HG02943 (cell line): ENCODE data around the gene PSKH1.

Experiments used
- ATAC-seq: cut with Tn5 transposase; IDR thresholded peaks from one replicate; pipeline ENCODE4 v1.9.1; 2021; ENCODE audit warnings: mild to moderate bottlenecking, low read depth, moderate library complexity; ENCODE audit not compliant: unreplicated experiment

Gene PSKH1

GRCh38 chr16:67922740-67923139, 29.7 kb downstream of the PSKH1 start:
- no peak for ATAC-seq

- ATAC-seq = no peak
Observed at GRCh38 chr16:67923414-67924116, 30.5 kb downstream of the PSKH1 start.

GRCh38 chr16:67924140-67924906, 31.3 kb downstream of the PSKH1 start:
- ATAC-seq = no peak

DNA sequence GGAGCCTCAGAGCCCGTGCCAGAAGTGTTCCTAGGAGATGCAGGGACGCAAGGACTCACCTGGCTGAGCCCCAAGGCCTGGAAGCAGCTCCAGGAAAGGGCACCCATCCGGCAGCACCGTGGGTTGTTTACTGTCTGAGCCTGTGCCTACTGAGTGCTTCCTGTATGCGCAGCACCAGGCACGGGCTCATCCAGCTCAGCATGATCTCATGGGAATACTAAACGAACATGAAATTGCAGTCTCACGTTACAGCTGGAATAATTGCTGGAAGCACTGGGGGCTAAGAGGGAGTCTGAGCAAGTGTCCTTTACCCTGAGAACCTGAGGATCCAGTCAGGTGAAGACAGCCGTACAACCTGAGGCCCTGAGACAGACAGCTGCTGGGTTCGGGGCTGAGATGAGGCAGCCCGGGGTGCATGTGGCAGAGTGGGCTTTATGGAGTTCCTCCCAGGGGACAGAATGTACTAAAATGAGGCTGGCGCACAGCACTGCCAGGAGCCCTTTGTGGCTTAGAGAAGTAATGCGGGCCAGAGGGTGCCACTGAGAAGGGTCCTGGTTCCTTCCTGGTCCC, 33.2 kb downstream of the PSKH1 start:
- ATAC-seq = no peak

DNA sequence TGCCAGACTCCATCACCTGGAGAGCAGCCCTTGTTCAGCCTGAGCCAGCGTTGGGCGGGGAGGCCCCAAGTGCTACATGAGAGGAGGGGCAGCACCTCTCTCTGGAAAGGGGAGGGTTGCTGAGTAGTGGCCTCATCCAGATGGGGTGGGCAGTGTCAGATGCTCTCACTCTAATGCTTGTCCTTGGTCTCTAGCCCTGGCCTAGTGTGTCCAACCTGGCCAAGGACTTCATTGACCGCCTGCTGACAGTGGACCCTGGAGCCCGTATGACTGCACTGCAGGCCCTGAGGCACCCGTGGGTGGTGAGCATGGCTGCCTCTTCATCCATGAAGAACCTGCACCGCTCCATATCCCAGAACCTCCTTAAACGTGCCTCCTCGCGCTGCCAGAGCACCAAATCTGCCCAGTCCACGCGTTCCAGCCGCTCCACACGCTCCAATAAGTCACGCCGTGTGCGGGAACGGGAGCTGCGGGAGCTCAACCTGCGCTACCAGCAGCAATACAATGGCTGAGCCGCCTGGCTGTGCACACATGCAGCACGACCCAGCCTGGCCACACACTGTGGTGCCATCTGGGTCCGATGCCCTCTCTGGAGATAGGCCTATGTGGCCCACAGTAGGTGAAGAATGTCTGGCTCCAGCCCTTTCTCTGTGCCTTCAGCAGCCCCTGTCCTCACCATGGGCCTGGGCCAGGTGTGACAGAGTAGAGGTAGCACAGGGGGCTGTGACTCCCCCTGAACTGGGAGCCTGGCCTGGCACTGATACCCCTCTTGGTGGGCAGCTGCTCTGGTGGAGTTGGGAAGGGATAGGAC, 34.3 kb downstream of the PSKH1 start:
- no peak for ATAC-seq

- no peak for ATAC-seq
Observed at GRCh38 chr16:67928147-67928546, 35.1 kb downstream of the PSKH1 start.

DNA sequence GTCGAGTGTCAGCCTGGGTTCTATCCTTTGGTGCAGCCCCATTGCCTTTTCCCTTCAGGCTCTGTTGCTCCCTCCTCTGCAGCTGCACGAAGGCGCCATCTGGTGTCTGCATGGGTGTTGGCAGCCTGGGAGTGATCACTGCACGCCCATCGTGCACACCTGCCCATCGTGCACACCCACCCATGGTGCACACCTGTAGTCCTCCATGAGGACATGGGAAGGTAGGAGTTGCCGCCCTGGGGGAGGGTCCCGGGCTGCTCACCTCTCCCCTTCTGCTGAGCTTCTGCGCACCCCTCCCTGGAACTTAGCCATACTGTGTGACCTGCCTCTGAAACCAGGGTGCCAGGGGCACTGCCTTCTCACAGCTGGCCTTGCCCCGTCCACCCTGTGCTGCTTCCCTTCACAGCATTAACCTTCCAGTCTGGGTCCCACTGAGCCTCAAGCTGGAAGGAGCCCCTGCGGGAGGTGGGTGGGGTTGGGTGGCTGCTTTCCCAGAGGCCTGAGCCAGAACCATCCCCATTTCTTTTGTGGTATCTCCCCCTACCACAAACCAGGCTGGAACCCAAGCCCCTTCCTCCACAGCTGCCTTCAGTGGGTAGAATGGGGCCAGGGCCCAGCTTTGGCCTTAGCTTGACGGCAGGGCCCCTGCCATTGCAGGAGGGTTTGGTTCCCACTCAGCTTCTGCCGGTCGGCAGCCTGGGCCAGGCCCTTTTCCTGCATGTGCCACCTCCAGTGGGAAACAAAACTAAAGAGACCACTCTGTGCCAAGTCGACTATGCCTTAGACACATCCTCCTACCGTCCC, 35.7 kb downstream of the PSKH1 start:
- no peak for ATAC-seq

GRCh38 chr16:67930191-67930590, 37.1 kb downstream of the PSKH1 start:
- ATAC-seq = no peak

GRCh38 chr16:67930678-67931211, 37.7 kb downstream of the PSKH1 start:
- ATAC-seq = no peak

DNA sequence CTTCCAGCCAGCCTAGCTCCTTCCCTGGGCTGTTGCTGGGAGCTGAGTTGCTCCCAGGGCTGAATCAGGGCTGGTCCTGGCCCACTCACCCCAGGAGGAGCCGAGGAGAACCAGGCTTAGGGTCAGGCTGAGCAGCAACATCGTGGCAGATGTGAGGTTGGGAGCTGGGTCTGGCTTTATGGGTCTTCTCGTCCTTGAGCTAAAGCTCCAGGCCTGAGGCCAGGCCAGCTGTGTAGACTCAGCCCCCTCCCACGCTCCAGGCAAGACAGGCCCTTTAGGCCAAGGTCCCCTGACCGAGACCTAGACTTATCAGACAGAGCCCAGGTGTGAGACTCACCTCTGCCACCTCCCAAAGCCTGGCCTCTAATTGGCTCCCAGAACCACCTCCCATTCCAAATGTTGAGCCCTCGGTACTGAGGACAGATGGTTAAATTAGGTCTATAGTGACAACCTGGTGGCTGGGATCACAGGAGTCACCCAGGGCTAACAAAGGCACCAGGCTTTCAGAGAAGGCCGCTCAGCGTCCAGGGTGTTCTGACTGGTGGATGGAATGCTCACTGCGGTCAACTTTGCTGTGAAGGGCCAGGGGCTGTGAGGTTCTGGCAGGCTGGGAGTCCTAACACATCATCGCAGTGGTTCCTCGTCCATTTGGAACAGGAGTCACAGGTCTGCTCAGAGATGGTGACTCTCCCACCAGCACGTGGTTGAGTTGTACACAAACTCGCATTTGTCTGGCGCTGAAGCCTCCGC, 38.8 kb downstream of the PSKH1 start, which contains the start of gene CTRL:
CTRL (minus strand) TSS at position 151 of the 750 bp plus-strand sequence; CDS start at position 141, 10 bp downstream.
- ATAC-seq = no peak

DNA sequence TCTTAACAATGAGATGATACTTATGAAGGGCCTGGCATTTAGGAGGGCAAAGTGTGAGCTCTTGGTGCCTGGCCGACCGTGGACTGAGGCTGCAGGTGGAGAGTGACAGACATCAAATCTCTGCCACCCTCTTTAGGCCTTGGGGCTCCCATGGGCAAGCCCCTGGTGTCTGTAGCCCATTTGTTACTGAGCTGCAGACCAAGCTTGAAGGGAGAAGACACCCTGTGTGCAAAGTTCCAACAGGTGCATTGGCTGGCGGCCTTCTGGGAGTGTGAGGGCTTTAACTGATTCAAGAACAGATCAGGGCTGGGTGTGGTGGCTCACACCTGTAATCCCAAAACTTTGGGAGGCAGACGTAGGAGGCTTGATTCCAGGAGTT, 39.4 kb downstream of the PSKH1 start:
- no peak for ATAC-seq

DNA sequence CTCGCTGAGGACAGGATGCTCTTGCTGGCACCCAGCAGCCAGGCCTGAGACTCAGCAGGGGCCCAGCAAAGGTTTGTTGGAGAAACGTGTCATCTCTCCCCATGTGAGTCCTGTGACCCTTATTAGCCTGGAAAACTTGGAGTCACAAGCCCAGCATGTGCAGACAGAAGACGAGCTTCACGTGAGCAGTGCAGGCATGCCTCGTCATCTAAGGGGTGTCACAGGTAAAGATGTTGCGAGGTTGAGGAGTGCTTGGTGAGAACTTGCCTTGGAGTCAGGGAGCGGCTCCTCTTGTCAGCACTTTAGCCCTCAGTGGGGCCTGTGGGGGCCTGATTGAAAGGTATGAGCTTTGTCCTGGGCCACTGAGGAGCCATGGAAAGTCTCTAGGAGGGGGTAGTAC, 40.8 kb downstream of the PSKH1 start:
- no peak for ATAC-seq

GRCh38 chr16:67934306-67935100, 41.4 kb downstream of the PSKH1 start:
- ATAC-seq = no peak

DNA sequence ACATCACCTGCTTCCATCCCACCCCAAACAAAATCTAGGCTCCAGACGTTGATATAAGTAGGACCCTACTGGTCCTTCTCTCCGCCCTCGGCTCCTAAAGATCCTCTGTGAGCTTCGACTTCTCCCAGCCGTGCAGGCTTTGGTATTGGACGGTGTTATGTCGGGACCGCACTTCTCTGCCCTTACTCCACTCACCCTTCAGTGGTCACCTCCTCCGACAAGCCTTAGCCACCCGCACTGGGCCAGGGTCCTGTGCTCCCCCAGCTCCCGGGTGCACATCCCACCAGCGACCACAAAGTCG, 42.0 kb downstream of the PSKH1 start:
- no peak for ATAC-seq

DNA sequence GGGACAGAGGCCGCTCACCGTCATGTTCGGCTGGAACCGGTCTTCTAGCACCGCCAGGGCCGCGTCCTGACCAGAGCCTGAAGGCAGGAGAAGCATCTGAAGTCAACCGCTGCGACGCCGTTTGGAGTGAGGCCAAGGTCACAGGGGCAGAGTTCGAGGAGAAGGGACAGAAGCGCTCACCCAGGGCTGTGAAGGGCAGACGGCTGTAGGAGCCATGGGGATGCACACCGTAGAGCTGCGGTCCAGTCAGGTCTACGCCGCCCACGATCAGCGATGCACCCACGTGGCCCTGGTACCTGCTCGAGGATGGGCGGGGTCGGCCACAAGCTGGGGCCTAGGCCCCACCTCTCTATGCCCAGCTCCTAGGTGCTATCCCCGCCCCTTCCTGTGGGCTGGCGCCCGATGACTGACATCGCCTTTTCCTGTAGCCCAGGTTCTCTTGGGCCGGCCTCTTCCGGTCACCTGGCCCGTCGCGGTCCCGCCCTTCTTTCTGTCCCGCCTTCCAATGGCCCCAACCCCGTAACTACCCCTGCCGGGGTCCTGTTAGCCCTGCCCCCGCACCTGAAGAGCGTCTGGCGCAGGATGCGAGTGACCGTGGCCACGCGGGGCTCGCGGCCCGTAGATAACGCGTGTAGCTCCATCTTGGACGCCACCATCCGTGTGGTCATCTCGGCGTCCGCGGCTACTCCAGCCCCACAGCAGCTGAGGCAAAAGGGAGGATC, 42.5 kb downstream of the PSKH1 start:
- ATAC-seq = peak; percentile 81

DNA sequence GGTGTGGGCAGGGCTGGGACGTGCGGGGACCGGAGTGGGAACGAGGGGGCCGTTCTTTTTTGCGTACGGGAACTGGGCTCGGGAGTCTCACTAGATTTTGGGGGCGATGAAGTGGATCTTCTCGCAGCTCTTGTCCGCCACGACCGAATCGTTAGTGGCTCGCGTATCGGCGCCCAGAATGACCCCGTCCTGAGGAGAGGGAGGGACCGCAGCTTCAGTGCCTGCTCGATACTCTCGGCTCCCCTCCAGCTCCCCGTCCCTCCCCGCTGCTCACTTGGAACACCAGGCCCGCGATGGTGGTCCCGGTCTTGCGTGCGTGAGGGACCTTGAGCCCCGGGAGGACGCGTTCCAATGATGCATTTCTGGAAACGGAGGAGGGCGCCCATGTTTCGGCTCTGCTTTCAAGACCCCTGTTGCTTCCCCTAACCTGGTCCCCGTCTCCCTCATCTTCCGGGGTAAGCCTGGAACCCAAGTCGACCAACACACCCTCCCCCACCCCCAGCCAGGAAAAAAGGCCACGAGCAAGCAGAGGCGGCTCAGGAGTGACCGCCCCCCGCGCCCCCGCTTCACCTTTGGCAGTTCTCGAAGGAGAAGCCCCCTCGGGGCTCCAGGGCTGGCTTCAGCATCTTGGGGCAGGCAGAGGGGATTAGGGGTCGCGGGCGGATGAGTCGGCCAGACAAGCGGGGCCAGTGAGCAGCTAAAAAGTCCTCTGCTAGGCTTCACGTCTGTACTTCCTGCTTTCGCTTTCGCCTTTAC, 43.2 kb downstream of the PSKH1 start, which contains the start of gene PSMB10:
PSMB10 (minus strand) TSS at position 727 of the 756 bp plus-strand sequence; CDS start at position 626, 101 bp downstream.
- ATAC-seq = no peak
